ENCODE measurements around the gene LRMDA. TPM values are rescaled to one million over a fixed set of nuclear protein-coding genes. Genes with fewer than 3 reads are reported as not detected.

Gene LRMDA
- total RNA-seq, 4 donors from 2014 or later = 9.8 to 18.6 (median 15.8) TPM

DNA sequence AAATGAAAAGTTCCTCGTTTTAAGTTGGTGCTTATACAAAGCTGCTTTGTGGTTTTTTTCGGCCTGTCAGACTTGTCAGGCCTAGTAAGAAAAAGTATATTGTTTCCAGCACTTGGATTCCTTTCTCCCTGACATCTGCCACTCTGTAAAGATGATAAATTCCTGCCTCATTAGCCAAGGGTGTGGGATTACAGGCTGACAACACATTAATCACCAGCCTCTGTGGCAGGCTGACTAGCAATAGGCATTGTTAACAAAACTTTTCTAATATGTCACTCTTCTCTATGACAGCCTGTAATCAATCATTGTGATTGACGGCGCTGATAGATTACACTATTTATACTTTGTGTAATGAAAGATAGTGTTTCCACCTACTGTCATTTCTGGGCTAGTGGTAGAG lies 682.5 kb downstream of the LRMDA start:
- H3K4me1 ChIP-seq = peaks cover 0 to 3% (median 0%) of the 10 kb centered on the region in 4 donors
- no peak overlapping the region for H3K27ac ChIP-seq
- no peaks in the 10 kb centered on the region for H3K9me3 ChIP-seq
- 59 to 63% methylated on average over 4 of the region's 4 CpGs for WGBS, 2 donors
- TF ChIP-seq CTCF (IDR thresholded peaks at IDR 0.05) (no peak), EP300 (IDR thresholded peaks at IDR 0.05) (no peak), POLR2A (IDR thresholded peaks at IDR 0.05) (no peak)
- H3K4me3 ChIP-seq = no peak overlapping the region
- H3K27me3 ChIP-seq = no peaks in the 10 kb centered on the region
- H3K36me3 ChIP-seq = no peaks in the 10 kb centered on the region
- DNase-seq (ENCODE audit: low spot score in 2 of 2) = no peak

GRCh38 chr10:76114581-76115001 lies 683.2 kb downstream of the LRMDA start:
- H3K27ac ChIP-seq = no peak overlapping the region

GRCh38 chr10:76115131-76115470 lies 683.7 kb downstream of the LRMDA start:
- Histone ChIP-seq H3K27ac (no peak overlapping the region), H3K4me1 (peaks cover 0 to 3% (median 0%) of the 10 kb centered on the region in 4 donors), H3K9me3 (no peaks in the 10 kb centered on the region), H3K4me3 (no peak overlapping the region), H3K27me3 (no peaks in the 10 kb centered on the region), H3K36me3 (no peaks in the 10 kb centered on the region)
- no peak for DNase-seq (ENCODE audit: low spot score in 2 of 2)
- no peak for TF ChIP-seq CTCF (IDR thresholded peaks at IDR 0.05)
- WGBS, 2 donors = 79 to 82% methylated on average over 6 of the region's 6 CpGs

More at GRCh38 chr10:76114581-76115001, 683.2 kb downstream of the LRMDA start:
- no peak for TF ChIP-seq EP300 (IDR thresholded peaks at IDR 0.05)
- TF ChIP-seq POLR2A (IDR thresholded peaks at IDR 0.05) = no peak
- TF ChIP-seq CTCF (IDR thresholded peaks at IDR 0.05) = no peak
- 82 to 88% methylated on average over 9 of the region's 9 CpGs for WGBS, 2 donors
- DNase-seq (ENCODE audit: low spot score in 2 of 2) = no peak
- Histone ChIP-seq H3K9me3 (no peaks in the 10 kb centered on the region), H3K4me1 (peaks cover 0 to 3% (median 0%) of the 10 kb centered on the region in 4 donors), H3K27me3 (no peaks in the 10 kb centered on the region), H3K36me3 (no peaks in the 10 kb centered on the region), H3K4me3 (no peak overlapping the region)

GRCh38 chr10:76115471-76116155 lies 684.2 kb downstream of the LRMDA start:
- Histone ChIP-seq H3K4me3 (no peak overlapping the region), H3K9me3 (no peaks in the 10 kb centered on the region), H3K27ac (no peak overlapping the region), H3K27me3 (no peaks in the 10 kb centered on the region), H3K36me3 (no peaks in the 10 kb centered on the region), H3K4me1 (peaks cover 0 to 3% (median 0%) of the 10 kb centered on the region in 4 donors)
- 86 to 88% methylated on average over 11 of the region's 11 CpGs for WGBS, 2 donors
- TF ChIP-seq POLR2A (IDR thresholded peaks at IDR 0.05) (no peak), CTCF (IDR thresholded peaks at IDR 0.05) (no peak), EP300 (IDR thresholded peaks at IDR 0.05) (no peak)
- no peak for DNase-seq (ENCODE audit: low spot score in 2 of 2)

- no peak for DNase-seq (ENCODE audit: low spot score in 2 of 2)
- Histone ChIP-seq H3K9me3 (no peaks in the 10 kb centered on the region), H3K4me1 (peaks cover 0 to 3% (median 0%) of the 10 kb centered on the region in 4 donors), H3K4me3 (no peak overlapping the region), H3K36me3 (no peaks in the 10 kb centered on the region), H3K27me3 (no peaks in the 10 kb centered on the region), H3K27ac (no peak overlapping the region)
- WGBS, 2 donors = 66 to 91% methylated on average over 3 of the region's 3 CpGs
- TF ChIP-seq CTCF (IDR thresholded peaks at IDR 0.05) = no peak
- no peak for TF ChIP-seq POLR2A (IDR thresholded peaks at IDR 0.05)
- no peak for TF ChIP-seq EP300 (IDR thresholded peaks at IDR 0.05)
Observed at GRCh38 chr10:76116523-76116922, 685.1 kb downstream of the LRMDA start.

Data from tibial nerve (tissue), 4 donors.